GM12878 (cell line): ENCODE data around the gene HSD17B4. TPM values are rescaled to one million over a fixed set of nuclear protein-coding genes. Genes with fewer than 3 reads are reported as not detected.
A peak's percentile ranks its signal among the peaks of the same experiment; 100 is the strongest.

Experiments used
- ATAC-seq: fragments of 200-7000 bp; cut with Tn5 transposase; 3 replicates; pipeline ENCODE4 v1.9.1; 2020; ENCODE audit warnings: mild to moderate bottlenecking, moderate library complexity
- BruUV-seq: library from RNA; stranded (reverse); fragments of 400-500 nt; replicated peaks from 2 replicates; lab custom pipeline; 2021; lab: Mats Ljungman, UMichigan
- CTCF ChIA-PET: fragments of 300-600 bp; sonication (Branson Sonifier 250); formaldehyde crosslinking; extraction: SDS; loops from one replicate; lab custom pipeline; 2021; ENCODE audit warnings: inconsistent platforms; lab: Yijun Ruan, JAX
- POLR2A ChIA-PET: fragments of 350-600 bp; formaldehyde crosslinking; extraction: SDS; loops from one replicate; lab custom pipeline; 2021; ENCODE audit warnings: inconsistent platforms; lab: Charles Lee
- RAD21 ChIA-PET: fragments of 300-600 bp; sonication (Branson Sonifier 250); formaldehyde crosslinking; loops from one replicate; lab custom pipeline; 2023; ENCODE audit warnings: antibody characterized with exemption; ENCODE audit not compliant: unreplicated experiment; lab: Charles Lee
- SMC1A ChIA-PET: fragments of 300-600 bp; sonication (Branson Sonifier 250); formaldehyde crosslinking; loops from one replicate; lab custom pipeline; 2023; ENCODE audit not compliant: unreplicated experiment, uncharacterized antibody; lab: Charles Lee
- DNase-seq: peaks from one replicate; pipeline ENCODE4 v3.0.0-alpha.2; 2011; ENCODE audit warnings: low read depth, low spot score
- FAIRE-seq: peaks from 3 replicates; lab custom pipeline; 2011; peaks lifted over from hg19 to GRCh38; lab: Jason Lieb, UNC
- H2AFZ ChIP-seq: 2 replicates; pipeline ENCODE4 v1.6.0; 2011; ENCODE audit warnings: low read depth, low read length, control low read depth; ENCODE audit not compliant: control insufficient read depth
- H3K27ac ChIP-seq: 2 replicates; pipeline ENCODE4 v1.5.1; 2011; ENCODE audit warnings: control low read depth; ENCODE audit not compliant: control insufficient read depth, insufficient read depth
- H3K27me3 ChIP-seq, 2 experiments: replicated peaks in 1 of 2; 2 replicates each; pipeline versions ENCODE4 v1.6.0 to v1.6.1; 2011; ENCODE audit warnings: low read length in 1 of 2; ENCODE audit not compliant: control insufficient read depth in 2 of 2, insufficient read depth in 2 of 2
- H3K36me3 ChIP-seq, 2 experiments: 2 replicates each; pipeline ENCODE4 v1.5.1; 2011; ENCODE audit warnings: low read length in 1 of 2; ENCODE audit not compliant: control insufficient read depth in 2 of 2, insufficient read depth in 2 of 2
- H3K4me1 ChIP-seq: 2 replicates; pipeline ENCODE4 v1.6.1; 2011; ENCODE audit warnings: mild to moderate bottlenecking, low read length, moderate library complexity, mixed read lengths; ENCODE audit not compliant: control insufficient read depth, insufficient read depth
- H3K4me2 ChIP-seq: 2 replicates; pipeline ENCODE4 v1.6.0; 2011; ENCODE audit warnings: control low read depth; ENCODE audit not compliant: control insufficient read depth, insufficient read depth
- H3K4me3 ChIP-seq: fragments of 200-600 bp; sonication (generic); 2 replicates; pipeline ENCODE4 v1.5.1; 2016
- H3K79me2 ChIP-seq: 2 replicates; pipeline ENCODE4 v1.6.0; 2011; ENCODE audit warnings: low read length; ENCODE audit not compliant: control insufficient read depth, insufficient read depth
- H3K9ac ChIP-seq: 2 replicates; pipeline ENCODE4 v1.8.0; 2011; ENCODE audit warnings: low read length, control low read depth, mixed read lengths; ENCODE audit not compliant: control insufficient read depth, insufficient read depth
- H3K9me3 ChIP-seq: replicated peaks from 3 replicates; pipeline ENCODE4 v1.5.1; 2011; ENCODE audit warnings: mild to moderate bottlenecking, low read length; ENCODE audit not compliant: control insufficient read depth, insufficient read depth
- H4K20me1 ChIP-seq: 2 replicates; pipeline ENCODE4 v1.6.0; 2011; ENCODE audit not compliant: control insufficient read depth, insufficient read depth
- CBFB ChIP-seq: IDR thresholded peaks from 2 replicates; pipeline ENCODE4 v1.6.1; 2016; ENCODE audit warnings: antibody characterized with exemption, low read depth
- CBX5 ChIP-seq: sonication (generic); IDR thresholded peaks from 2 replicates; pipeline ENCODE4 v1.6.1; 2016; ENCODE audit warnings: low read depth, moderate library complexity, mild to moderate bottlenecking, inconsistent platforms
- CHD4 ChIP-seq: fragments of 200-600 bp; sonication (generic); IDR thresholded peaks from 2 replicates; pipeline ENCODE4 v1.6.1; 2016; ENCODE audit warnings: mild to moderate bottlenecking
- CUX1 ChIP-seq: IDR thresholded peaks from 2 replicates; pipeline ENCODE4 v1.6.1; 2012; ENCODE audit warnings: improper control_type of control experiment, low read depth, low read length; ENCODE audit not compliant: insufficient replicate concordance
- DPF2 ChIP-seq: fragments of 450-650 bp; IDR thresholded peaks from 2 replicates; pipeline ENCODE4 v1.6.1; 2017; ENCODE audit warnings: mild to moderate bottlenecking
- MEF2A ChIP-seq: IDR thresholded peaks from 2 replicates; pipeline ENCODE4 v1.6.1; 2011; ENCODE audit warnings: low read depth, mild to moderate bottlenecking, low read length, moderate library complexity; ENCODE audit not compliant: insufficient read depth
- MLLT1 ChIP-seq: fragments of 450-650 bp; IDR thresholded peaks from 2 replicates; pipeline ENCODE4 v1.6.1; 2016; ENCODE audit warnings: mild to moderate bottlenecking
- NBN ChIP-seq: fragments of 450-650 bp; IDR thresholded peaks from 2 replicates; pipeline ENCODE4 v1.6.1; 2016
- NFYA ChIP-seq: IDR thresholded peaks from 2 replicates; pipeline ENCODE4 v1.6.1; 2011; ENCODE audit warnings: low read depth, mild to moderate bottlenecking, low read length, improper control_type of control experiment, borderline replicate concordance
- NFYB ChIP-seq: IDR thresholded peaks from 2 replicates; pipeline ENCODE4 v1.6.1; 2011; ENCODE audit warnings: low read depth, mild to moderate bottlenecking, low read length, improper control_type of control experiment, moderate library complexity; ENCODE audit not compliant: insufficient read depth
- STAT3 ChIP-seq: IDR thresholded peaks from 2 replicates; pipeline ENCODE4 v1.6.1; 2011; ENCODE audit warnings: low read depth, low read length, improper control_type of control experiment
- whole genome bisulfite sequencing: methylation state at CpG from one replicate; pipeline ENCODE4 v1.1.6; 2016; ENCODE audit warnings: low lambda C conversion rate; ENCODE audit not compliant: insufficient replicate concordance, insufficient coverage; ENCODE audit errors: missing lambda C conversion rate; 5-methylcytosine and 5-hydroxymethylcytosine counted together
- in situ Hi-C: fragments of 300-500 bp; cut with MboI; formaldehyde crosslinking; loops from 9 replicates; pipeline ENCODE4 v1.14.3; 2018; ENCODE audit warnings: mixed read lengths
- intact Hi-C: fragments of 100-400 bp; cut with micrococcal nuclease; formaldehyde crosslinking; loops from one replicate; pipeline ENCODE4 v1.14.2; 2022; ENCODE audit not compliant: unreplicated experiment
- polyA plus RNA-seq, 11 experiments: library from polyadenylated mRNA; depleted of rRNA in 4 of 11; unstranded in 6 of 11; stranded (reverse) in 5 of 11; fragments of >200 nt; fragmentation: Nextera tagmentation in 4 of 11; fragmentation: Illumina TruSeq in 1 of 11; extraction: Ambion mirVana in 4 of 11; extraction: Trizol in 1 of 11; gene quantifications; 1 replicate in 1 of 11; 2 replicates in 10 of 11; pipeline versions ENCODE4 v1.2.1 to v1.2.3, GENCODE V29; 2011 to 2016; ENCODE audit warnings: inconsistent platforms in 2 of 11, missing spikeins in 2 of 11, low read depth in 1 of 11
- total RNA-seq, 4 experiments: library from RNA; depleted of rRNA in 3 of 4; stranded (reverse); fragments of >200 nt in 3 of 4; fragmentation: Illumina TruSeq in 1 of 4; extraction: Trizol in 1 of 4; gene quantifications; 2 replicates each; pipeline versions ENCODE4 v1.2.1 to v1.2.3, GENCODE V29; 2013 to 2021

HSD17B4 gene
- total and polyA plus RNA-seq, 10 of the 15 experiments (the other 5 are each of a cell fraction or from before 2014, with no cell fraction given) = 38.6 to 125 (median 93.0) TPM

DNA sequence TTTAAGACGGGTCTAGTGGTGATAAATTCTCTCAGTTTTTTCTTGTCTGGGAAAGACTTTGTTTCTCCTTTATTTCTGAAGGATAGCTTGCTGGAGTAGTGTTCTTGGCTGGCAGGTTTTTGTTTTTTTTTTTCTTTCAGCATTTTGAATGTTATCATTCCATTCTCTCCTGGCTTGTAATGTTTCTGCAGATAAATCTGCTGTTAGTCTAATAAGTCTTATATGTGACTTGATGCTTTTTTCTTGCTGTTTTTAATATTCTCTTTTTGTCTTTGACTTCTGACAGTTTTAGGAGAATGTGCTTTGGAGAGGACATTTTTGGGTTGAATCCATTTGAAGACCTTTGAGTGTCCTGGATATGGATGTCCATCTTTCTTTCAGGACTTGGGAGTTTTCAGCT lies 16.0 kb downstream of the HSD17B4 start (continued):
- TF ChIP-seq NBN = 0 out of 2 replicates have a peak, but pooled peaks have one; percentile 38
- TF ChIP-seq NFYA = no peak
- TF ChIP-seq MLLT1 = 0 out of 2 replicates have a peak, but pooled peaks have one; percentile 39
- TF ChIP-seq CBFB = no peak
- no peak for TF ChIP-seq DPF2

DNA sequence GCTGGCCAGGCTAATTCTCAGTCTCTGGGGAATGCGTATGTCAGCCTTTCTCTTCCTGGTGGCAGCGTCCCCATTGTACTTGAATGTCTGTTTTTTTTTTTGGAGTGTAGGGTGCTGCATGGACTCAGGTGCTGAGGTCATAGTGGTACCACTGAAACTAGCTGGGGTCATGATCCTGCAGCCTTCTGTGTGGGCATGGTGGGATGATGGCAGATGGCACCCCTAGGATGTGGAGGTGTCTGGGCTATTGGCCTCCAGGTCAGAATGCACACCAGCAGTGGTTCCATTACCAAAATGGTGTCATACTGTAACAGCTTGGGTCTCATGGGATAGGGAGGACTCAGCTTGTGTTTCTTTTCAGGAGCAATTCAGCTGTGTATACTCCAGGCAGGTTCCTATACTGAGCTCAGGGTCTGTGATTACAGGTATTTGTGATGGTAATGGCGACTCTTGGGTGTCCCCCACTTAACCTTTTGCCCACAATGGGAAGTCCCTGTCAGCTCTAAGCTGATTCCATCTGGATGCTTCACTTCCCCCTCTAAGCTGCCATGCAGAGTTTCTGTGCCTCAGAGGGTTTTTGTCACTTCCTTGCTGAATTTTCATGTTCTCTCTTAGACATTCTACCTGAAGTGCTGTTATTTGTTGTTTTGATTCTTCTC lies 17.9 kb downstream of the HSD17B4 start:
- 0 out of 2 replicates have a peak overlapping the region, but pooled peaks have one; percentile 5 for H3K4me3 ChIP-seq
- DNase-seq (peak; percentile 50), FAIRE-seq (peak; percentile 47), ATAC-seq (peak; percentile 92)
- H3K9ac ChIP-seq = peak overlapping the region; percentile 24; the same call in 1 of the 2 replicates
- no TSS peak for BruUV-seq
- H4K20me1 ChIP-seq = no peaks in the 10 kb centered on the region
- H3K27me3 ChIP-seq = no peaks in the 10 kb centered on the region
- SMC1A ChIA-PET = interaction anchor here (0.6 to 1.6 kb wide), 15 partner anchors 8 to 772 kb away, joined by 3 to 4 read pairs (median 3); no protein-coding TSS in a partner anchor
- peak overlapping the region; percentile 61 for H2AFZ ChIP-seq
- WGBS = 67% methylated on average over 3 of the region's 3 CpGs
- RAD21 ChIA-PET = interaction anchor here (0.6 to 2.6 kb wide), 14 partner anchors 9 to 482 kb away, joined by 3 to 11 read pairs (median 4); partner anchors contain the start of genes DMXL1, DTWD2 and HSD17B4
- CTCF ChIA-PET = interaction anchor here (0.6 to 2.7 kb wide), 31 partner anchors 8 to 1164 kb away, joined by 3 to 15 read pairs (median 4); partner anchors contain the start of genes DTWD2 and HSD17B4
- in situ Hi-C loops (loop anchor here (5.0 to 10.0 kb wide), 2 partner anchors 277 to 985 kb away; no protein-coding TSS in a partner anchor), intact Hi-C loops (loop anchor here (1.0 to 10.0 kb wide), 2 partner anchors 274 to 425 kb away; no protein-coding TSS in a partner anchor)
- peaks cover 15% of the 10 kb centered on the region for H3K9me3 ChIP-seq
- no peaks in the 10 kb centered on the region for H3K36me3 ChIP-seq
- H3K4me2 ChIP-seq = peak overlapping the region; percentile 71
- H3K27ac ChIP-seq = peak overlapping the region; percentile 81
- POLR2A ChIA-PET = interaction anchor here (1.1 kb wide), 1 partner anchor 17 kb away, joined by 4 read pairs; the partner anchor contains the start of gene HSD17B4
- peaks cover 15% of the 10 kb centered on the region for H3K4me1 ChIP-seq
- peaks cover 5% of the 10 kb centered on the region for H3K79me2 ChIP-seq
- TF ChIP-seq STAT3 (no peak), CHD4 (no peak), NFYB (no peak), CBX5 (0 out of 2 replicates have a peak, but pooled peaks have one; percentile 20), CUX1 (no peak), MEF2A (no peak)
